ENCODE data around the gene ITPK1. TPM values are rescaled to one million over a fixed set of nuclear protein-coding genes. Genes with fewer than 3 reads are reported as not detected.

Gene ITPK1
- total RNA-seq, 1 experiment from 2014 or later: 183 TPM

DNA sequence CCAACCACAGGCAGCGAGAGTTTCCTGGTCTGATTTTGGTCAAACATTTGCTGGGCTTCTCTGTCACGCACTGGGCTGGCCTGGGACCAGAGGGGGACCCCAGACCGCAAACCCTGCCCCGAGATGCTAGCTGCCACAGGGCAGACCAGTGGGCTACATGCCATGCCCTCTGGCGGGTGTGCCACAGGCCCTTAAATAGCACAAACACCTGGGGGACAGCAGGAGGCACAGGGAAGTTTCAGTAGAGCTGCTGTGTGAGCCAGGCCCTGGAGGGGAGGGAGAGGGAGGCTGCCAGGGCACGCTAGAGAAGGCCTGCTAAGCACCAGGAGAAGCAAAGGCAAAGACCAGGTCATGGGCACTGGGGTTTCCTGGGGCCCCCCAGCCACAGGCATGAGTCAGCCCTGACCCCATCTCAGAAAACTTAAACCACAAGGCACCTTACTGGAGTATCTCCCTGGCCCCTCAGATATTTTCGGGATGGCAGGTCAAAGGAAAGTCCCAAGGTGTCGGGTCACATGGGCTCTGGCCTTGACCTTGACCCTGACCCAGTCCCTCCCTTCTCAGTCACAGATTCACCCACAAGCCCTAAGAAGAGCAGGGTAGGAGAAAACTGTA is 29.2 kb downstream of the ITPK1 start:
- no peak for DNase-seq (ENCODE audit: extremely low read depth, low read depth)

DNA sequence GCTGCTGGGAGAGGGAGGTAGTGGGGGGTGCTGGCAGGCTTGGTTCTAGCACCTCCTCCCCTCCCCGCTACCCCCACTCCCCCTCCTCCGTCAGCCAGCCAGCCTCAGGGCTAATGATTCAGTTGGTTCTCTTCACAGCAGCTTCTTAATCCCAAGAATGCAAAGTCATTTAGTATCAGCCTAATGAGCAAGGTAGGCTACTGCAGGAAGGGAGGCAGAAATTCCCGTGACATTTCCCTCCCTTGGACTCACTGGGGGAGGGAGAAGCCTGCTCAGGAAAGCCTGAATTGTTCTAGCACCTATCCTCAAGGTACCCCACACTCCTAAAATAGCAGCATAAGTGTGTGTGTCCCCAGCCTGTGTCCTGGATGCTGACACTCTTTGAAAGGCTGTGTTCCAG is 29.8 kb downstream of the ITPK1 start:
- DNase-seq (ENCODE audit: extremely low read depth, low read depth): peak; percentile 41

DNA sequence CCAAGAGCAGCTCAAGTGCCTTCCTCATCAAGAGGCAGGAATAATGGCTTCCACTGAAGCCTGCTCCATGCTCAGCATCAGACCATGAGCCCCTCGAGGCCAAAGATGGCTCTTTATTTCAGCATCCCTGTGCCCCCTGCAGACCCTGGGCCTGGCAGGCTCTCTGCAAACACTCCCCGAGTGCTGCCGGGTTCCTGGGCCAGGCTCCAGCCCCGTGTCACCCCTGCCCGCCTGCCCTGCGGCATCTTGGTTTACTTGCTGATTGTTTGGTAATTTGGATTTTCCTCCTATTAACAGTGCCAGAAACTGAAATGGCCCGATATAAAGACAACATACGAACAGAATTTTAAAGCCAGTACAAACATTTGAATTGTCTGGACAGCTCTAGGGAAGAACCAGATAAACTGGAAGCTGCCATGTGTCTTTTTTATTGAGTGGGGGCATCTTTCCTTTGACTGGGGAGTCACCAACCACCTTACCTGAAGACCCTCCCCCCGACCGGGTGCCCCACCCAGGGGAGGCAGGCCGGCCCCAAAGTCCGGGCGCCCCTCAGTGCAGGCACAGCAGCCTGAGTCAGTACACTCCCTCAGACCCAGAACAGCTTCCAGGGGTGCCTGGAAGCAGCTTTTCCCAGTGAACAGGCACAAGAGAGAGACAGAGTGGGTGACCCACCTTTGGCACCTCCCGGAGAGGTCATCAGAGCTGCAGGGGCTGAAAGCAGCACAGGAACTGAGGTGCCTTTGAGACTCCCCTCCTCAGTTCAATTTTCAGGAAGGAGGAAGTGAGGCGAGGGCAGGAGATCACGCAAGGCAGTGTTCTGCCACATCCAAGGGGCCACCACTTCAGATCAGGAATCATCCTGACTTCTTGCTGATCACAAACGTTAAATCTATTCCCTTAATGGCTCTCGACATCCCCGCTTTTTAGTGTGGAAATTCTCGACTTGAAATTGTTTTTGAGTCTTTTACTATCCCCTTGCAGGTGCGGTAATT is 30.6 kb downstream of the ITPK1 start:
- DNase-seq (ENCODE audit: extremely low read depth, low read depth): no peak

DNA sequence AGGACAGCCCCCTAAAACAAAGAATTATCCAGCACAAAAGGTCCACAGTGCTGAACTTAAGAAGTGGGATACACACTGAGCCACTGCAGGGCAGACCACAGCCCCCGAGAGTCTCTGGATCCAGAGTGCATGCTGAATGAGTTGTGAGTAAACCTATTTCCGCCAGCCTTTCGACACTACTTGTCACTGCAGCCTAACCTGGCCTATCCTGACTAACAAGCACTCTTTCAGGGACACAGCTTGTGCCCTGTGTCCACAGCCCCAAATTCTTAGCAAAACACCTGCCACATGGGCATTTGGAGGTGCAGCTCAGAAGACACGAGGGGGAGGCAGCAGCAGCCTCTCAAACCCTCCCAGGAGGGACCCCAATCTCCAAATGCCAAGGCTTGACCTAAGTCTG is 31.3 kb downstream of the ITPK1 start:
- no peak for DNase-seq (ENCODE audit: extremely low read depth, low read depth)

DNA sequence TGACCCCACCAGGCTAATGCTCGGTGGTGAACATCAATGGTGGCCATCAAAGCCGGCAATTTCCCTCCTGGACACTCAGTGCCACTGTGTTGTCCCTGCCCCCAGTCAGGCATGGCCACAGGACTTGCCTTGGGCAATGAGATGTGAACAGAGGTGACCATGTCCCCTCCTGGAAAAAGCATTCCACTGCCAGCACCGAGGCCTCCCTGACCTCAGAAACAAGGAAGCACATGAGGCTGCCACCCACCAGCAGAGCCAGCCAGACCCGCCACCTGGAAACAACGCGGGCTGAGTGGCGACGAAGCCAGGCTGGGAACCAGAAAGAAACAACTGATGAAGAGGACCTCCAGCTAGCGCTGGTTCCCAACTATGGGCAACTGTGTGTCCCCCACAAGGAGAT is 31.8 kb downstream of the ITPK1 start:
- DNase-seq (ENCODE audit: extremely low read depth, low read depth): no peak

DNA sequence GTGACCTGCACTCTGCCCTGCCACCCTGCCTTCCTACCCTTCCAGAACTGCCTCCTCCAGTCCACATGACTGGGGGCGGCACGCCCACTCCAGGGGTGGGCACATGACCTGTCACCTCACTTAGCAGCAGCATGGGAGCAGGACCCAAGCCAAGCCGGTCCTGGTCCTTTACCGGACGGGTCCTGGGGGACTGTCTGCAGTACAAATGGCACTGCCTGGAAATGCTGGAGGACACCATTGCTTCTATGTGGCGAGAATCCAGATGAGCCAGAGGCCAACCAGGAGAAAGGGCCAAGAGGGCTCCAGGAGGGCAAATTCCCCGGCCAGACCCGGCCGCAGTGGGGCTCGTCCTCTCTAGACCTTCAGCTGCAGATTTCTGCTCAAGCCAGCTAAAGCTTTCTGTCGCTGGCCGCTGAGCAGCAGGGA is 33.1 kb downstream of the ITPK1 start:
- DNase-seq (ENCODE audit: extremely low read depth, low read depth): no peak

DNA sequence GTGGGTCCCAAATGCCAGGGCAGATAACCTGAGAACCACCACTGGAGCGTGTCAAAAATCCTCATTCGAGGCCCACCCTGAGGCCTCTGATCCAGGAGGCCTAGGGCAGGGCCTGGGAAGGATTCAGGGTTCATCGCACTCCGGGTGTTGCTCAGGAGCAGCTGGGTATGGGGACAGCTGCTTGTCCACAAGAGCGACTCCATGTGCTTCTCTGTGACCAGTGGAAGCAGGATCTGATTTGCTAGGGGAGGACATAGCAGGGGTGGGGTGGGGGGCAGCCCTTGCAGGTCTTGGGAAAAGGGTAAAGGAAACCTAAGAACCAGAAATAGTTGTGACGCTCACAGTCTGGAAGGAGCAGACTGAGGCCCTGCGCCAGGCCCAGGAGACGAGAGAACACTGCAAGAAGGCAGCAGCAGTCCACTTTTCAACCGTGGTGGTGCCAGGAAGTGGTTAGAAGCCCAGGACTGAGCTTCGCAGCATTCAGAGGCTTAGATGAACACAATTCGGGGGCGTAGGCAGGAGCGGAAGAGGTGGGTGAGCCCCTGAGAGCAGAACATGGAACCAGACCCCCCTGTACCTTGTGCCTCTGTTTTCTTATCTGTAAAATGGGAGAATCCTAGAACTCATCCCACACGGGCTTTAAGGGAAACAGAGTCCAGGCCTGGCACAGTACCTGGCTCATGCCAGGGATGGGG is 33.7 kb downstream of the ITPK1 start:
- no peak for DNase-seq (ENCODE audit: extremely low read depth, low read depth)

DNA sequence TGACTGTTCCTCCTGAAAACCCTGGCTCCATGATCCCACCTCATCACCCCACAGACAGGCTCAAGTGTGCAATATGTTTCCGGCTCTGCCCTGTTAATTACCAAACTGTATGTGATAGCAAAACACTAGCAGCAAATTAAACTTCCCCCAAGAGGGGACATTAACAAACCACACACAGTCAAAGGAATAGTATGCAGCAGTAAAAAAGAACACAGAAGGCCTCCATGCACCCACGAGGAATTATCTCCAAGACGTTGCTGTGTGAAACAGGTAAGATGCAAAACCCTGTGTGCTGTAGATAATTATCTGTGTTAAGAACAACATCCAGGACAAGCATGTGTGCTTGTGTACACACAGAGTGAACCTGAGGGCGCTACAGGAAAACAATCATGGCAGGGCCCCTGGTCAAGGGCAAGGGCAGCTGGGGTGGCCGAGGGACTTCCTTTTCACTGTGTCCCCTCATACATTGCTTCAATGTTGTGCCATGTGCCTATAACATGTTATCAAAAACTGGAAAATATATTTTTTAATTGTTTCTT is 35.8 kb downstream of the ITPK1 start:
- DNase-seq (ENCODE audit: extremely low read depth, low read depth): no peak

DNA sequence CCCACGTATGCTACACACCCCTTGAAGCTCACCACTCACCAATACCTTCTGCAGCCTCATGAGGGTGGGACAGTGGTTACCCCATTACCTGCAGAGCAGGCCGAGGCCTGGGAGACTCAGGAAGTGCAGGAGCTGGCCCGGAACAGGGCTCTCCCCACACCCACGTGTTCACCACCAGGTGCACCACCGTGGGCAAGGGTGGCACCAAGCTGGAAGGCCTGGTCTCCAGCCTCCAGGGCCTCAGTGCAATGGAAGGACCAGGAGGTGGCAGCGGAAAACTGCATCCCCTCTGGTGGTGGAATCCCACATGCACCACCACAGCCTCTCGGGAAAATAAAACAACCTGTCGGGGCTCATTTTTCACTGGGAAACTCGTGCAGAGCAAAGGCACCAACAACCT is 36.4 kb downstream of the ITPK1 start:
- DNase-seq (ENCODE audit: extremely low read depth, low read depth): no peak

DNA sequence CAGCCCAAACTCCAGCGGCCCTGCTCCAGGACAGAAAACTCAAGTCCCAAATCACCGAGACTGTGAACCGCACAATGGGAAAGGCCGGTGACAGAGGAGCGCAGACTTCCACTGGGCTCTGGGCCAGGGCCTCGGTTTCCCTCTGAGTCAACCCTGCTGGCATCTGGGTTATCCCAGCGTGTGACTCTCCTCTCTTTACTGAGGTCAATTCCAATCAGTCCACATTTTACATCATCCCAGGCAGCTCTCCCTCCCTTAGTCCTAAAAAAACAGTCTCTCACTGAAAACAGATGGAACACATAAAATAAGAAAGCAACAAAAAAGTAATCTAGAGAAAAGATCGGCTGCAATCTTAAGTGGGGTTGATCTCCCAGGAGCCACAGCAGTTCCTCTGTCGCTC is 36.9 kb downstream of the ITPK1 start:
- DNase-seq (ENCODE audit: extremely low read depth, low read depth): no peak

DNA sequence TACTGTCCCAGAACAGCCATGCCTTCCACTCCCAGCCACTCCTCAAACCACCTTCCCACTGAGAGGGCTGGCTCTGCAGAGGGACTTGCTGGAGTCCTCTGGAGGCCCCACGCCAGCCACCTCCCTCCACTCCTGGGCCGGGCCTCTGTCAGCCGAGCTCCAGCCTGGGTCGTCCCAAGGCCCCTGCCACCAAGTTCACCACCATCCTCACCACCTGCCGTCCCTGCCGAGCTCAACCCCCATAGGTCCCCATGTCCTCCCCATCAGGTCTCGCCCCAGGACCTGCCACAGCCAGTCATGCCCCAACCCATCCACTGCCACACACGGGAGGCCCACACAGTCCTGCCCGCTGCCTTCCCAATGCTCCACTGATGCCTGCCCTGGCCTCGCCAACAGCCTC is 39.0 kb downstream of the ITPK1 start:
- no peak for DNase-seq (ENCODE audit: extremely low read depth, low read depth)

DNA sequence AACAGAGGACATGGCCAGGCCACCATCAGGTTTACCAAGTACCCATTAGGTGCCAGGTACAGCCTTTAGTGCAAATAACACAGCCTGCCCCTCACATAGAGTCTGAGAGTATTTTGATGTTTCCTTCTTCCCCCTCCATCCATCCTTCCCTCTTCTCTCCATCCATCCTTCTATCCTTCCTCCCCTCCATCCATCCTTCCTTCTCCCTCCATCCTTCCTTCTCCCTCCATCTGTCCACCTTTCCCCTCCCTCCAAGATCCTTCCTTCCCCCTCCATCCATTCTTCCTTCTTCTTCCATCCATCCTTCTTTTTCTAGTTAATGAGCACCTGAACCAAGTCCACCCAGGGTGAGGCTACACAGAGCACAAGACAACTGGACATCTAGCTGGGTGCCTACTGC is 39.8 kb downstream of the ITPK1 start:
- no peak for DNase-seq (ENCODE audit: extremely low read depth, low read depth)

DNA sequence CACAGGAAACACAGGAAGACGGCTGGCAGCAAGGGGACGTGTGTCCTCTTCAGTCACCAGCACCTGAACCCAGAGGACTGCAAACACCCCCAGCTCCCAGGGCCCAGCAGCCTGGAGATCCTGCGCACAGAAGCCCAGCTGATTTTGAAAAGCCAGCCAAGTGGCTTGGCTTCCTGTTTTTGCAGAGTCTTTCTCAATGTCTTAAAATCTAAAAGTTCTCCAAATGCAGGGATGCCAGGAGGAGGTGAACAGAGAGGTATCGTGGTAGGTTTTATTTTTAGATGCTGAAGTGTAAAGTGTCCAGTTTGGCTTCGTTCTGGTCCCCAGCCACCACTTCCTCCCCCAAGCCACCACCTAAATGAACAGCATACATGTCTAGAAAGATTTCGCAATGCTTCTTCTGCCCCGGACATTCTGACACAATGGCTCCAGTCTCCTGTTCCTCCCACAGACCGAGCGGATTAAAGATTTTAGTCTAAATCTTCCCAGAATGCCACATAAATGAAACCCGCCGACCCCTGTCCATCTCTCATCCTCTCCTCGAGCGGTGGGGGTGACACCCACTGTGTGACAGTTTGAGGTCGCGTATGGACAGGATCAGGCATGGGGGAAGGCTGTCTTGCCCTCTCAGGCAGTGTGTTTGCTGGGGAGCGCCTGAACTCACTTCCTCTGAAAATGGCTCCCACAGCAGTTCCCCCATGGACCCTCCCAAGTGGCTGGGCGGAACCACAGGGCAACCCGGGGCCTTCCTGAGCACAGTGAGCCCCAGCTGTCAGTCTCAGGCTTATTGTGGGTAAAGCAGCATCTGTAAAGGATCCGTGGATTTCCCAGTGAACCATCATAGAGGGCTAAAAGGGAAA is 41.6 kb downstream of the ITPK1 start:
- DNase-seq (ENCODE audit: extremely low read depth, low read depth): no peak

DNA sequence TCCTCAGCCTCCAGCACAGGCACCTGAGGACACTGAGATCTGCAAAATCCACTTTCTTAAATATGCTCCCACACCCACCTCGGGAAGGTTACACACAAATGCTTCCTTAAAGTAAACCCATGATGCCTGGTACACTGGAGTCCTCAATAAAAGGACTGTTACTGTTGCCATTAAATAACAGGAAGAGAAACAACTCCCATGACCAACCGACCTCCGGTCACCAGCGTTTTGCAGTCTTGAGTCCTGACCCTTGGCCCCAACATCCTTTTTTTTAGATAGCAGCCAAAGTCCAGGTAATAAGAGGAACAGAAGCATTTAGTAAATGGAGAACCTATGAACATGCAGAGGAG is 42.4 kb downstream of the ITPK1 start:
- no peak for DNase-seq (ENCODE audit: extremely low read depth, low read depth)

DNA sequence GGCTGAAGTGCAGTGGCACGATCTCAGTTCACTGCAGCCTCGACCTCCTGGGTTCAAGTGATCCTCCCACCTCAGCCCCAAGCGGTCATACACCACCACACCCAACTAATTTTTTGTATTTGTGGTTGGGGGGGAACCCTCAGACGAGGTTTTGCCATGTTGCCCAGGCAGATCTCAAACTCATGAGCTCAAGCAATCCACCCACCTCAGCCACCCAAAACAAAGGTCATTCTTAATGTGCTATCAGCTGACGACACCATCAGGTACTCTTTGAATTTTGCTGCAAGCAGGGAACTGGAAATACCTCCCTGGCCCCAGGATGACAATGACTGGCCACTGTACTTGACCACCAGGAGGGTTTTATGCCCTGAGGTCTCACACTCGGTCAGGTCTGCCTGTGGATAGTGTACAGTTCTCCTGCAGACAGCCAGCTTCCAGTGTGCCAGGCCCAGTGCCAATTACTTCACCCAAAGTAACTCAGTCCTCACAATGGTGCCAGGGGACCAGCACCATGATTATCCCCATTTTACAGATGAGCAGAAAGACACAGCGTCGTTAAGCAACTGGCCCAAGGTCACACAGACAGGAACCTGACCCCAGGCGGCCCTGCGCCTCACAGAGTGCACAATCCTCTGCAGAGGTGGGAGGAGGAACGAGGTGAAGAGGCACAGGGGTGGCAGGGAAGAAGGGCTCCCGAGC is 42.9 kb downstream of the ITPK1 start:
- no peak for DNase-seq (ENCODE audit: extremely low read depth, low read depth)

DNA sequence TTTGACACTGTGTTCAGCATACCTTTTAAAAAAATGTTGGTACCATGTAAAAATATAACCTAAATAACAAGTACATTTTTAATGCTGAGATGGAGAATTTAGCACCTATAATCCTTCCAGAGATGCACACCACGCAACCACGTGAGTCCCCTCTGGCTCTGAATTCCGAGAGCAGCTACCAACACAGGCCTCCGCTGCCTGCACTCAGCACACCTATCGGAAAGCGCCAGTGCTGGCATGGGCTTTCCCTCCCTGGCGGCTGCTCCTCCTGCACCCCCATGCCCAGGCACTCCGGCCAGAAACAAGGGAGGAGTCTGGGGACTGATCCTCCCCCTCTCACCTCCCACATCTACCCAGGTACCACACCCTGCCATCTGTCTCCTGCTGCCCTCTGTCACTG is 47.0 kb downstream of the ITPK1 start:
- no peak for DNase-seq (ENCODE audit: extremely low read depth, low read depth)

DNA sequence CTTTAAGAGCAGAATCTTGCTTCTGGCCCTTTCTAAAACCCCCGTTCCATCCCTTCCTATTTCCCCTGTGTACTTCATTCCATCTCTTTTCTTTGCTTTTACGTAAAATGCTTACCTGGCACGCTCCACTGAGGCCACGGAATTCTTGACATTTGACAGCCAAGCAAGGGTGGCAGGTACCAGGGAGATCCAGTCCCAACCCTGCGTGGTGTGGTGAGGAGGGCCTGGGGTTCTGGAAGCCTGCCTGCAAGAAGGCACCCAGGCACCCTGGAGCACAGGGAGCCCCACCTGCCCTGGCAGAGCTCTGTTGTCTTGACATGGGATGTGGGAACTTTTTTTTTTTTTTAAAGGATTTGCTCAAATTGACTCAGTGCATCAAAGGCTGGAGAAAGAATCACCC is 48.6 kb downstream of the ITPK1 start:
- DNase-seq (ENCODE audit: extremely low read depth, low read depth): no peak

DNA sequence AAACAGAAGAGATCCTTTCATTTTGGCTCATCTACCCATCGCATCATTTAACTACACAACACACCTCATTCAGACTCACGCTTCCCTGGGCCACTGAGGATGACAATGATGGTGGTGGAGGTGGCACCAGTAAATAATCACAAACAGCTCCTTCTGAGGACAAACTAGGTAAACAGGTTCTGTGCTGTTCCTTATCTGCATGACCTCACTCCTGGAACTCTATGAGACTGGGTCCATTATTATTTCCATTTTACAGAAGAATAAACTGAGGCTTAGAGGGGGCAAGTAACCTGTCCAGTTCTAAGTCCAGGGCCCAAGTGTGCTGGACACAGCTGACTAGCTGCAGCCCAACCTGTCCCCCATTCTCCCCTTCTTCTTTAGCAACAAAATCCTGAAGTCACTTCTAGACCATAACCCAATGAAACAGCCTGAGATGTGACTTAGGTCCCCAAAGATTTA is 50.4 kb downstream of the ITPK1 start:
- no peak for DNase-seq (ENCODE audit: extremely low read depth, low read depth)

DNA sequence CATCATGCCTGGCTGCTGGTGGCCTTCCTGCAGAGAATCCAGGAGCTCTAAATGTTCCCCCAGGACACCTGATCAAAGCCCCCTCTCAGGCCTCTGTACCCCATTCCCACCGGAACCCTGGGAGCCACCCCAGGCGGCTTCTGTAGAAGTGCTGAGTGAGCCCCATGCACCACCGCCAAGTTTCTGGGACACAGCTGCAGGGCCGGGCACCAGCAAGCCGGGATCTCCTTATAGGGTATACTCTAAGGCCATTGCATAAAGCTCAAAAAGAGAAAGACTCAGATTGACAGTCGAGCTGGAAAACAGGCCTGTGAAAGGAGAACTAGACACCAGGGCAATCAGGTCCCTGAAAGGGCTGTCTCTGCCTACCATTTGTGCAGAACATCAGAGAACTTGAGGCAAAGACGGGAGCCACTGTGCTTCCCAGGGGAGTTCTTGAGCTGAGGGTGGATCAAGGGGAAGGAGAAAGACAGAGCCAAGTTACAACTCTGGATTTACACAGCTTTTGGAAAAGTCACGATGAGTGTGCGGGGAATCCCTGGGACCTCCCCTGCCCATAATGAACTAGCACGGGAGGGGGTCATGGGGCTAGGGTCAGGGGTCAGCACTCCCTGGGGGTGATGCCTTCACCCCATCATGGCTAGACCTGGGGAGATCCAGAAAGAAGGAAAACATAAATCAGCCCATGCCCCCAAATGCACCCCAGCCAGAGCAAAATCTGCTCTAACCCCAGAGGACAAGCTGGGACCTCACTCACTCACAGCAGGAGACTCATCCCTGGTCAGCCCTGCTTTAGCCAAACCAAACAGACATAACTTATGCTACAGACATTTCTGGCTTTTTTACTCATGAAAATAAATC is 51.1 kb downstream of the ITPK1 start:
- no peak for DNase-seq (ENCODE audit: extremely low read depth, low read depth)
